ENCODE measurements around the gene TNFAIP6. TPM values are rescaled to one million over a fixed set of nuclear protein-coding genes. Genes with fewer than 3 reads are reported as not detected.

Gene TNFAIP6
- total and polyA plus RNA-seq, 2 of the 8 experiments (the other 6 are each of a cell fraction or from before 2014, with no cell fraction given), result 1.1 to 2.0 TPM

DNA sequence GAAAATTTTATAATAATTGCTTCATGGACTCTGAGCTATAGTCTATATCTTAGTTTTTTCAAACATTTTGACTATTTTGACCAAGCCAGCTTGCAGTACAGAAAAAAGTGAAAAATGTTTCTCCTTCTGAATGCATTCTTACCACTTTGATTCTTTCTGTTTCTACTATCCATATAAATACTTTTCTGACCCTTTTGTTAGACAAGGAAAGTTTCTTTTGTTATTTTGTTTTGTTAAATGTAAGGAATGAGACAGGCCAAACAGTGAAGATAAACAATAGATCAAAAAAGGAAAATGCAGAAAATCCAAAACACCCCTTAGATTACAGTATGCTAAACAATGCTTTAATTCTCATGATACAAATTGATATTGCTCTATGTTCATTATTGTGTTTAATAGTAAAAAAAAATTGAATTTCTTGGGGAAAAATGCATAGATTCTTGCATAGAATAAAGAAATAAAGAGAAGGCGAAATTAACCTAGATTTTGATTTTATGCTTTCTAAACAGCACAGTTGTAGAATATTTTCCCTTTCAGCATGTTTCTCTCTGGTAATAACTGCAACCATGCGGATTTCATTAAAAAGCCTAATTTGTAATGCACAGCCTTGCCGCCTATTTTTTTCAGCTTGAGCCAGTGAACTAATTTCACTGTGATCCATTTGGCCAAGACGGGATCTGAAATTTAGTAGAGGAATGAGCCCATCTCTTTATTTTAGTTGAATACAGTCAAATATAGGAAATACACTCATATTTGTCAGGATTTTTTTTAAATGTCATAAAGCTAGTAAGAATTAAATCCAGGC is 976 bp downstream of the TNFAIP6 start (continued):
- TF ChIP-seq TAF7 (optimal IDR thresholded peaks at IDR 0.05; ENCODE audit: borderline replicate concordance, low read depth, low read length) (no peak), TEAD4 (IDR thresholded peaks at IDR 0.05; ENCODE audit: low read depth, low read length) (no peak), EGR1 (IDR thresholded peaks at IDR 0.05; ENCODE audit: borderline replicate concordance, low read depth, low read length) (no peak), POLR2A (IDR thresholded peaks at IDR 0.05; ENCODE audit: control extremely low read depth in 1 of 2, low read depth in 2 of 2, low read length in 2 of 2) (no peak), RAD21 (IDR thresholded peaks at IDR 0.05 in 1 of 2, conservative IDR thresholded peaks at IDR 0.05 in 1 of 2; ENCODE audit: low read depth in 2 of 2, low read length in 2 of 2) (no peak), BRCA1 (IDR thresholded peaks at IDR 0.05; ENCODE audit: low read depth, low read length) (no peak), CHD1 (IDR thresholded peaks at IDR 0.05; ENCODE audit: low read depth, low read length) (no peak)
- TF ChIP-seq, protein P1, sequence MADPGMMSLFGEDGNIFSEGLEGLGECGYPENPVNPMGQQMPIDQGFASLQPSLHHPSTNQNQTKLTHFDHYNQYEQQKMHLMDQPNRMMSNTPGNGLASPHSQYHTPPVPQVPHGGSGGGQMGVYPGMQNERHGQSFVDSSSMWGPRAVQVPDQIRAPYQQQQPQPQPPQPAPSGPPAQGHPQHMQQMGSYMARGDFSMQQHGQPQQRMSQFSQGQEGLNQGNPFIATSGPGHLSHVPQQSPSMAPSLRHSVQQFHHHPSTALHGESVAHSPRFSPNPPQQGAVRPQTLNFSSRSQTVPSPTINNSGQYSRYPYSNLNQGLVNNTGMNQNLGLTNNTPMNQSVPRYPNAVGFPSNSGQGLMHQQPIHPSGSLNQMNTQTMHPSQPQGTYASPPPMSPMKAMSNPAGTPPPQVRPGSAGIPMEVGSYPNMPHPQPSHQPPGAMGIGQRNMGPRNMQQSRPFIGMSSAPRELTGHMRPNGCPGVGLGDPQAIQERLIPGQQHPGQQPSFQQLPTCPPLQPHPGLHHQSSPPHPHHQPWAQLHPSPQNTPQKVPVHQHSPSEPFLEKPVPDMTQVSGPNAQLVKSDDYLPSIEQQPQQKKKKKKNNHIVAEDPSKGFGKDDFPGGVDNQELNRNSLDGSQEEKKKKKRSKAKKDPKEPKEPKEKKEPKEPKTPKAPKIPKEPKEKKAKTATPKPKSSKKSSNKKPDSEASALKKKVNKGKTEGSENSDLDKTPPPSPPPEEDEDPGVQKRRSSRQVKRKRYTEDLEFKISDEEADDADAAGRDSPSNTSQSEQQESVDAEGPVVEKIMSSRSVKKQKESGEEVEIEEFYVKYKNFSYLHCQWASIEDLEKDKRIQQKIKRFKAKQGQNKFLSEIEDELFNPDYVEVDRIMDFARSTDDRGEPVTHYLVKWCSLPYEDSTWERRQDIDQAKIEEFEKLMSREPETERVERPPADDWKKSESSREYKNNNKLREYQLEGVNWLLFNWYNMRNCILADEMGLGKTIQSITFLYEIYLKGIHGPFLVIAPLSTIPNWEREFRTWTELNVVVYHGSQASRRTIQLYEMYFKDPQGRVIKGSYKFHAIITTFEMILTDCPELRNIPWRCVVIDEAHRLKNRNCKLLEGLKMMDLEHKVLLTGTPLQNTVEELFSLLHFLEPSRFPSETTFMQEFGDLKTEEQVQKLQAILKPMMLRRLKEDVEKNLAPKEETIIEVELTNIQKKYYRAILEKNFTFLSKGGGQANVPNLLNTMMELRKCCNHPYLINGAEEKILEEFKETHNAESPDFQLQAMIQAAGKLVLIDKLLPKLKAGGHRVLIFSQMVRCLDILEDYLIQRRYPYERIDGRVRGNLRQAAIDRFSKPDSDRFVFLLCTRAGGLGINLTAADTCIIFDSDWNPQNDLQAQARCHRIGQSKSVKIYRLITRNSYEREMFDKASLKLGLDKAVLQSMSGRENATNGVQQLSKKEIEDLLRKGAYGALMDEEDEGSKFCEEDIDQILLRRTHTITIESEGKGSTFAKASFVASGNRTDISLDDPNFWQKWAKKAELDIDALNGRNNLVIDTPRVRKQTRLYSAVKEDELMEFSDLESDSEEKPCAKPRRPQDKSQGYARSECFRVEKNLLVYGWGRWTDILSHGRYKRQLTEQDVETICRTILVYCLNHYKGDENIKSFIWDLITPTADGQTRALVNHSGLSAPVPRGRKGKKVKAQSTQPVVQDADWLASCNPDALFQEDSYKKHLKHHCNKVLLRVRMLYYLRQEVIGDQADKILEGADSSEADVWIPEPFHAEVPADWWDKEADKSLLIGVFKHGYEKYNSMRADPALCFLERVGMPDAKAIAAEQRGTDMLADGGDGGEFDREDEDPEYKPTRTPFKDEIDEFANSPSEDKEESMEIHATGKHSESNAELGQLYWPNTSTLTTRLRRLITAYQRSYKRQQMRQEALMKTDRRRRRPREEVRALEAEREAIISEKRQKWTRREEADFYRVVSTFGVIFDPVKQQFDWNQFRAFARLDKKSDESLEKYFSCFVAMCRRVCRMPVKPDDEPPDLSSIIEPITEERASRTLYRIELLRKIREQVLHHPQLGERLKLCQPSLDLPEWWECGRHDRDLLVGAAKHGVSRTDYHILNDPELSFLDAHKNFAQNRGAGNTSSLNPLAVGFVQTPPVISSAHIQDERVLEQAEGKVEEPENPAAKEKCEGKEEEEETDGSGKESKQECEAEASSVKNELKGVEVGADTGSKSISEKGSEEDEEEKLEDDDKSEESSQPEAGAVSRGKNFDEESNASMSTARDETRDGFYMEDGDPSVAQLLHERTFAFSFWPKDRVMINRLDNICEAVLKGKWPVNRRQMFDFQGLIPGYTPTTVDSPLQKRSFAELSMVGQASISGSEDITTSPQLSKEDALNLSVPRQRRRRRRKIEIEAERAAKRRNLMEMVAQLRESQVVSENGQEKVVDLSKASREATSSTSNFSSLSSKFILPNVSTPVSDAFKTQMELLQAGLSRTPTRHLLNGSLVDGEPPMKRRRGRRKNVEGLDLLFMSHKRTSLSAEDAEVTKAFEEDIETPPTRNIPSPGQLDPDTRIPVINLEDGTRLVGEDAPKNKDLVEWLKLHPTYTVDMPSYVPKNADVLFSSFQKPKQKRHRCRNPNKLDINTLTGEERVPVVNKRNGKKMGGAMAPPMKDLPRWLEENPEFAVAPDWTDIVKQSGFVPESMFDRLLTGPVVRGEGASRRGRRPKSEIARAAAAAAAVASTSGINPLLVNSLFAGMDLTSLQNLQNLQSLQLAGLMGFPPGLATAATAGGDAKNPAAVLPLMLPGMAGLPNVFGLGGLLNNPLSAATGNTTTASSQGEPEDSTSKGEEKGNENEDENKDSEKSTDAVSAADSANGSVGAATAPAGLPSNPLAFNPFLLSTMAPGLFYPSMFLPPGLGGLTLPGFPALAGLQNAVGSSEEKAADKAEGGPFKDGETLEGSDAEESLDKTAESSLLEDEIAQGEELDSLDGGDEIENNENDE (IDR thresholded peaks at IDR 0.05; ENCODE audit: insufficient replicate concordance, low read length), result no peak

All from H1 (cell line).